T-cell (primary cell): Measurements from ENCODE around the gene OPA3. TPM values are rescaled to one million over a fixed set of nuclear protein-coding genes. Genes with fewer than 3 reads are reported as not detected.

Experiments used
- ATAC-seq, 4 experiments: fragments of 200-7000 bp in 3 of 4; fragments of 150-1000 bp in 1 of 4; cut with Tn5 transposase; replicated peaks in 1 of 4; 1 replicate in 3 of 4; 2 replicates in 1 of 4; pipeline ENCODE4 v1.10.0; 2021; ENCODE audit warnings: moderate library complexity in 3 of 4, mild to moderate bottlenecking in 2 of 4, moderate number of reproducible peaks in 1 of 4
- CTCF ChIA-PET, 2 donors: fragments of 300-600 bp; sonication (Branson Sonifier 250); formaldehyde crosslinking; loops; one replicate each; lab custom pipeline; 2022; ENCODE audit warnings: antibody characterized with exemption in 2 of 2; lab: Charles Lee
- POLR2A ChIA-PET, 2 donors: fragments of 300-600 bp; sonication (Branson Sonifier 250); formaldehyde crosslinking; loops; one replicate each; lab custom pipeline; 2022; ENCODE audit warnings: antibody characterized with exemption in 2 of 2; lab: Charles Lee
- DNase-seq, 35 experiments: peaks; one replicate each; pipeline versions ENCODE4 v3.0.0 to v3.0.0-alpha.2; 2013 to 2023
- H3K27ac ChIP-seq: one replicate; pipeline ENCODE4 v1.5.1; 2013; ENCODE audit warnings: low read length
- H3K27me3 ChIP-seq, 2 experiments: replicated peaks in 1 of 2; 1 replicate in 1 of 2; 2 replicates in 1 of 2; pipeline versions ENCODE4 v1.6.1 to v1.7.0; 2013; ENCODE audit warnings: low read length in 1 of 2, mixed read lengths in 1 of 2; ENCODE audit not compliant: control insufficient read depth in 2 of 2, insufficient read depth in 2 of 2; ENCODE audit errors: extremely low read depth in 1 of 2
- H3K36me3 ChIP-seq, 2 donors: 1 replicate in 1 of 2; 2 replicates in 1 of 2; pipeline versions ENCODE4 v1.6.1 to v1.7.0; 2013; ENCODE audit warnings: low read length in 1 of 2; ENCODE audit not compliant: control insufficient read depth in 2 of 2, insufficient read depth in 1 of 2; ENCODE audit errors: extremely low read depth in 1 of 2
- H3K4me1 ChIP-seq, 2 experiments: 1 replicate in 1 of 2; 2 replicates in 1 of 2; pipeline versions ENCODE4 v1.6.1 to v1.7.0; 2013; ENCODE audit warnings: low read length in 2 of 2, mixed read lengths in 1 of 2; ENCODE audit not compliant: insufficient read depth in 2 of 2, control insufficient read depth in 1 of 2; ENCODE audit errors: extremely low read depth in 1 of 2
- H3K4me3 ChIP-seq, 2 donors: 1 replicate in 1 of 2; 2 replicates in 1 of 2; pipeline versions ENCODE4 v1.5.1 to v1.7.0; 2013; ENCODE audit warnings: mild to moderate bottlenecking in 2 of 2, low read length in 1 of 2, moderate library complexity in 1 of 2; ENCODE audit not compliant: control insufficient read depth in 1 of 2; ENCODE audit errors: extremely low read depth in 1 of 2
- H3K9me3 ChIP-seq: 2 replicates; pipeline ENCODE4 v1.7.0; 2013
- H3K27ac Mint-ChIP-seq, 2 donors: one replicate each; pipeline ENCODE4 v1.8.0; 2020 to 2021; ENCODE audit warnings: mild to moderate bottlenecking in 2 of 2, mixed read lengths in 2 of 2
- H3K27me3 Mint-ChIP-seq, 2 donors: one replicate each; pipeline ENCODE4 v1.8.0; 2021 to 2022; ENCODE audit warnings: mixed read lengths in 2 of 2
- H3K36me3 Mint-ChIP-seq: one replicate; pipeline ENCODE4 v1.8.0; 2021; ENCODE audit warnings: mixed read lengths
- H3K4me1 Mint-ChIP-seq, 3 donors: one replicate each; pipeline ENCODE4 v1.8.0; 2020 to 2022; ENCODE audit warnings: mixed read lengths in 3 of 3, mild to moderate bottlenecking in 1 of 3
- H3K4me3 Mint-ChIP-seq, 3 donors: one replicate each; pipeline ENCODE4 v1.8.0; 2020 to 2022; ENCODE audit warnings: mild to moderate bottlenecking in 3 of 3, mixed read lengths in 3 of 3, moderate library complexity in 3 of 3
- H3K9me3 Mint-ChIP-seq, 3 donors: one replicate each; pipeline ENCODE4 v1.8.0; 2020 to 2022; ENCODE audit warnings: mixed read lengths in 3 of 3
- WGBS: methylation state at CpG from one replicate; pipeline ENCODE4 v1.1.5; 2013; ENCODE audit warnings: missing lambda C conversion rate; ENCODE audit not compliant: insufficient coverage; 5-methylcytosine and 5-hydroxymethylcytosine counted together
- total RNA-seq, 35 experiments: library from RNA in 6 of 35; stranded (reverse) in 6 of 35; fragments of 120-200 nt in 1 of 35; gene quantifications; one replicate each; pipeline versions ENCODE4 v1.2.1 to v1.2.4 and lab custom pipeline; 2013 to 2026

OPA3 gene
- total RNA-seq, 5 donors from 2014 or later (not counting 1 experiment from before 2014, with no cell fraction given), result 7.9 to 11.4 (median 9.6) TPM

- Histone ChIP-seq H3K9me3 (no peaks in the 10 kb centered on the region), H3K4me3 (no peak overlapping the region), H3K27me3 (peaks cover 0 to 4% of the 10 kb centered on the region in 2 experiments), H3K4me1 (peaks cover 4 to 18% of the 10 kb centered on the region in 2 experiments), H3K27ac (no peak overlapping the region), H3K36me3 (peaks cover 0 to 4% of the 10 kb centered on the region in 2 donors)
- H3K4me1 Mint-ChIP-seq, result peaks cover 31 to 35% (median 35%) of the 10 kb centered on the region in 3 donors
- DNase-seq (no peak), ATAC-seq (no peak)
- ChIA-PET CTCF (no interaction called here), POLR2A (no interaction called here)
- no peaks in the 10 kb centered on the region for H3K27me3 Mint-ChIP-seq
- H3K9me3 Mint-ChIP-seq, result no peaks in the 10 kb centered on the region
- peak overlapping the region in 1 of 3 donors; percentile 42 for H3K4me3 Mint-ChIP-seq
- no peak overlapping the region for H3K27ac Mint-ChIP-seq
- H3K36me3 Mint-ChIP-seq, result peaks cover 6% of the 10 kb centered on the region
- 94% methylated on average over 3 of the region's 7 CpGs for WGBS
These were observed 3.0 kb downstream of the OPA3 start for GRCh38 chr19:45581576-45581975.

GRCh38 chr19:45578861-45579260 lies 5.7 kb downstream of the OPA3 start:
- H3K27me3 Mint-ChIP-seq, result no peaks in the 10 kb centered on the region

GRCh38 chr19:45577111-45577905 lies 7.3 kb downstream of the OPA3 start:
- 77% methylated on average over 7 of the region's 11 CpGs for WGBS
- Histone ChIP-seq H3K27ac (no peak overlapping the region), H3K27me3 (no peaks in the 10 kb centered on the region), H3K36me3 (peaks cover 0 to 7% of the 10 kb centered on the region in 2 donors), H3K4me3 (no peak overlapping the region), H3K4me1 (no peaks in the 10 kb centered on the region), H3K9me3 (no peaks in the 10 kb centered on the region)
- DNase-seq, result no peak
- Mint-ChIP-seq H3K4me3 (no peak overlapping the region), H3K27me3 (no peaks in the 10 kb centered on the region), H3K4me1 (peaks cover 10 to 18% (median 13%) of the 10 kb centered on the region in 3 donors), H3K9me3 (no peaks in the 10 kb centered on the region), H3K27ac (no peak overlapping the region), H3K36me3 (peaks cover 5% of the 10 kb centered on the region)
- ChIA-PET POLR2A (interaction anchor here in 1 of 2 donors (0.6 kb wide), 1 partner anchor 41 kb away, joined by 3 read pairs; no protein-coding TSS in a partner anchor), CTCF (no interaction called here)
- no peak for ATAC-seq

More at GRCh38 chr19:45578861-45579260, 5.7 kb downstream of the OPA3 start:
- Histone ChIP-seq H3K36me3 (peaks cover 0 to 4% of the 10 kb centered on the region in 2 donors), H3K9me3 (no peaks in the 10 kb centered on the region), H3K27ac (no peak overlapping the region), H3K27me3 (no peaks in the 10 kb centered on the region), H3K4me1 (peaks cover 0 to 8% of the 10 kb centered on the region in 2 experiments), H3K4me3 (no peak overlapping the region)
- Mint-ChIP-seq H3K4me1 (peaks cover 19 to 25% (median 24%) of the 10 kb centered on the region in 3 donors), H3K36me3 (peaks cover 8% of the 10 kb centered on the region), H3K4me3 (no peak overlapping the region), H3K9me3 (no peaks in the 10 kb centered on the region), H3K27ac (peak overlapping the region in 1 of 2 donors; percentile 52)
- no peak for DNase-seq
- ATAC-seq, result no peak
- 97% methylated on average over 5 of the region's 5 CpGs for WGBS
- POLR2A ChIA-PET, result no interaction called here
- CTCF ChIA-PET, result no interaction called here

- Mint-ChIP-seq H3K36me3 (peaks cover 5% of the 10 kb centered on the region), H3K4me1 (peaks cover 10 to 17% (median 11%) of the 10 kb centered on the region in 3 donors), H3K9me3 (no peaks in the 10 kb centered on the region), H3K27ac (no peak overlapping the region), H3K4me3 (no peak overlapping the region), H3K27me3 (no peaks in the 10 kb centered on the region)
- Histone ChIP-seq H3K4me1 (no peaks in the 10 kb centered on the region), H3K4me3 (no peak overlapping the region), H3K27me3 (no peaks in the 10 kb centered on the region), H3K36me3 (peaks cover 0 to 7% of the 10 kb centered on the region in 2 donors), H3K27ac (no peak overlapping the region), H3K9me3 (no peaks in the 10 kb centered on the region)
- no peak for DNase-seq
- no CpG with 5 or more reads among the region's 3 CpGs for WGBS
- ChIA-PET CTCF (no interaction called here), POLR2A (interaction anchor here in 1 of 2 donors (0.6 kb wide), 1 partner anchor 41 kb away, joined by 3 read pairs; no protein-coding TSS in a partner anchor)
- ATAC-seq, result no peak
These were observed 7.9 kb downstream of the OPA3 start for GRCh38 chr19:45576682-45577081.

- POLR2A ChIA-PET, result no interaction called here
These were observed 9.4 kb downstream of the OPA3 start for GRCh38 chr19:45575216-45575615.

GRCh38 chr19:45574526-45574925 lies 10.1 kb downstream of the OPA3 start:
- H3K27ac Mint-ChIP-seq, result no peak overlapping the region
- CTCF ChIA-PET, result no interaction called here
- no peak overlapping the region for H3K4me3 ChIP-seq
- H3K9me3 Mint-ChIP-seq, result no peaks in the 10 kb centered on the region
- no peaks in the 10 kb centered on the region for H3K9me3 ChIP-seq
- ATAC-seq (no peak), DNase-seq (no peak)
- H3K4me3 Mint-ChIP-seq, result no peak overlapping the region
- peaks cover 0 to 3% of the 10 kb centered on the region in 2 donors for H3K36me3 ChIP-seq
- H3K4me1 Mint-ChIP-seq, result peaks cover 12 to 22% (median 19%) of the 10 kb centered on the region in 3 donors
- H3K36me3 Mint-ChIP-seq, result peaks cover 11% of the 10 kb centered on the region
- 60% methylated on average over 2 of the region's 4 CpGs for WGBS
- H3K27ac ChIP-seq, result no peak overlapping the region
- POLR2A ChIA-PET, result interaction anchor here in 1 of 2 donors (0.5 kb wide), 1 partner anchor 85 kb away, joined by 5 read pairs; no protein-coding TSS in a partner anchor
- no peaks in the 10 kb centered on the region for H3K27me3 Mint-ChIP-seq
- peaks cover 0 to 5% of the 10 kb centered on the region in 2 experiments for H3K4me1 ChIP-seq
- no peaks in the 10 kb centered on the region for H3K27me3 ChIP-seq

More at GRCh38 chr19:45575216-45575615, 9.4 kb downstream of the OPA3 start:
- H3K9me3 ChIP-seq, result no peaks in the 10 kb centered on the region
- CTCF ChIA-PET, result no interaction called here
- peaks cover 7% of the 10 kb centered on the region for H3K36me3 Mint-ChIP-seq
- no peaks in the 10 kb centered on the region for H3K27me3 ChIP-seq
- ATAC-seq (no peak), DNase-seq (no peak)
- no peak overlapping the region for H3K27ac Mint-ChIP-seq
- H3K9me3 Mint-ChIP-seq, result no peaks in the 10 kb centered on the region
- H3K4me1 ChIP-seq, result no peaks in the 10 kb centered on the region
- peaks cover 7 to 15% (median 12%) of the 10 kb centered on the region in 3 donors for H3K4me1 Mint-ChIP-seq
- H3K4me3 ChIP-seq, result no peak overlapping the region
- no peak overlapping the region for H3K27ac ChIP-seq
- peaks cover 0 to 3% of the 10 kb centered on the region in 2 donors for H3K36me3 ChIP-seq
- no CpG with 5 or more reads among the region's 5 CpGs for WGBS
- H3K27me3 Mint-ChIP-seq, result no peaks in the 10 kb centered on the region
- no peak overlapping the region for H3K4me3 Mint-ChIP-seq
